ENCODE results near the gene RFX3.

DNA sequence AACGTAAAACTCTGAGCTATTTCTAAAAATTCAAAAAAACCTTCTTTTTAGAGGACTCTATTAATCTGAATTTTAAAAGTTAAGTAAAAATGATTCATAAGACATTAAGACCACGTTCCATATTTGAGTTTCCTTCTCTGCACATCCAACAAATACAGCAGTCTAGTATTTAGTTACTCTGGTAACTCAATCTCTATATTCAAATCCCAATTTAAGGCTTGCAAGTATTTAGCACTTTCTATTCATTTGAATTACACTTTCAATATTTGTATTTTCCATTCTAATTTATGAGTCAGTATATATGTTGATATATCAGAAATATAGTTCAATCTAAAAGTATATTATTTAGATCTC, 17.7 kb downstream of the RFX3 start:
- TF ChIP-seq, protein P1, sequence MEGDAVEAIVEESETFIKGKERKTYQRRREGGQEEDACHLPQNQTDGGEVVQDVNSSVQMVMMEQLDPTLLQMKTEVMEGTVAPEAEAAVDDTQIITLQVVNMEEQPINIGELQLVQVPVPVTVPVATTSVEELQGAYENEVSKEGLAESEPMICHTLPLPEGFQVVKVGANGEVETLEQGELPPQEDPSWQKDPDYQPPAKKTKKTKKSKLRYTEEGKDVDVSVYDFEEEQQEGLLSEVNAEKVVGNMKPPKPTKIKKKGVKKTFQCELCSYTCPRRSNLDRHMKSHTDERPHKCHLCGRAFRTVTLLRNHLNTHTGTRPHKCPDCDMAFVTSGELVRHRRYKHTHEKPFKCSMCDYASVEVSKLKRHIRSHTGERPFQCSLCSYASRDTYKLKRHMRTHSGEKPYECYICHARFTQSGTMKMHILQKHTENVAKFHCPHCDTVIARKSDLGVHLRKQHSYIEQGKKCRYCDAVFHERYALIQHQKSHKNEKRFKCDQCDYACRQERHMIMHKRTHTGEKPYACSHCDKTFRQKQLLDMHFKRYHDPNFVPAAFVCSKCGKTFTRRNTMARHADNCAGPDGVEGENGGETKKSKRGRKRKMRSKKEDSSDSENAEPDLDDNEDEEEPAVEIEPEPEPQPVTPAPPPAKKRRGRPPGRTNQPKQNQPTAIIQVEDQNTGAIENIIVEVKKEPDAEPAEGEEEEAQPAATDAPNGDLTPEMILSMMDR (IDR thresholded peaks at IDR 0.05; ENCODE audit: low read depth, low read length, poor library complexity, severe bottlenecking): no peak
- TF ChIP-seq EZH2phosphoT487 (IDR thresholded peaks at IDR 0.05; ENCODE audit: borderline replicate concordance, low read length): no peak

Measured in DOHH2 (cell line).